Ecto neural progenitor cell (in vitro differentiated cells): ENCODE measurements around the gene ABHD17A.

Experiments
- DNase-seq: peaks from one replicate; pipeline ENCODE4 v3.0.0-alpha.2; 2018; ENCODE audit warnings: low spot score

ABHD17A gene

GRCh38 chr19:1885398-1886119 is at the start of gene ABHD17A:
Gene ABHD17A (minus strand): TSS chr19:1885496. CDS start chr19:1881566, 3,930 bp downstream.
- DNase-seq = peak; percentile 95

- DNase-seq = no peak
These were observed 48.6 kb upstream of the ABHD17A start for GRCh38 chr19:1933942-1934341.

DNA sequence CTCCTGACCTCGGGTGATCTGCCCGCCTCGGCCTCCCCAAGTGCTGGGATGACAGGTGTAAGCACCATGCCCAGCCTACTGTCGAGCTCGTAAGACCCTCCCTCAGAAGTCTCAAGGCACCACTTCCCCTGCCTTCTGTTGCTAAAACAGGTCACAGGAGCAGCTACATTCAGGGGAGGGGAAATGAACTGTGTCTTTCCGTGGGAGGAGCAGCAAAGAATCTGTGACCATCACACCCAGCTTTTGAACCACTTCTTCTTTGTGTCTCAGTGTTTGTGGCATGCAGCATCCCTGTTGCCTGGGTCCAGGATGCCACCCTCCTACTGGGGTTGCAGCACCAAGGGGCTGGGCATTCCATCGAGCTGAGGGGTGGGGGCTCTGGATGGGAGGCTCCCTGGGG is 47.9 kb upstream of the ABHD17A start:
- DNase-seq = no peak

DNA sequence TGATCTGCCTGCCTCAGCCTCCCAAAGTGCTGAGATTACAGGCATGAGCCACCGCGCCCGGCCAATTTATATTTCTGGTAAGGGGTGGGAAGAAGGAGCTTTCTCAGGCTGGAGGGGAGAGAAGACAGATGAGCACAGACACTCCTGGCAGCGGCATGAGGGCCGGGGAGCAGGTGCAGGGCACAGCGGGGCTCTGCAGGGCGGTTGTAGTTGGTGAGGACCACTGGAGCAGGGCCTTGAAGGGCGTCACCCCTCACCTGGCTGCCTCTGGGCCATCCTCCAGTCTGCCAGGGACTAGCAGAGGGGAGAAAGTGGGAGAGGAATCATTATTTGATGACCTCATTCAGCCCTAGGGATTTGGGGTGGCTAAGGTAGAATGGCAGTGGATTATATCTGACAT is 47.1 kb upstream of the ABHD17A start:
- no peak for DNase-seq

DNA sequence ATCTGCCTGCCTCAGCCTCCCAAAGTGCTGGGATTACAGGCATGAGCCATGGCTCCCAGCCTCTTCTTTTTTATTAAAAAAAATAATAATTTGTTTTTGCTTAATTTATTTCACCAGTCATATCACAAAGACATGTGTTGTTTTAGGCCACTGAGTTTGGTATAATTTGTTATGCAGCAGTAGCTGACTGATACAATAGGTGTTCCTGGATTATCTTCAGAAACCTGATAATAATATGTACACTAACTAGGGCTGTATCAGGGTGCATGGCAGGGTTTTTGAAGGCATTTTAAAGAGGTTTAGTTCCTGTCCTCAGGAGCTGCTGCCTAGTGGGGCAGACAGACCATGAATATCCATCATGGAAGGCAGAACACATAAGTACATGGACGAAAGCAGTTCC is 46.1 kb upstream of the ABHD17A start:
- no peak for DNase-seq

- DNase-seq = peak; percentile 89
These were observed 43.9 kb upstream of the ABHD17A start for GRCh38 chr19:1929021-1929742.

- DNase-seq = no peak
These were observed 40.2 kb upstream of the ABHD17A start for GRCh38 chr19:1925544-1925943.

- DNase-seq = no peak
These were observed 39.1 kb upstream of the ABHD17A start for GRCh38 chr19:1924320-1924961.

DNA sequence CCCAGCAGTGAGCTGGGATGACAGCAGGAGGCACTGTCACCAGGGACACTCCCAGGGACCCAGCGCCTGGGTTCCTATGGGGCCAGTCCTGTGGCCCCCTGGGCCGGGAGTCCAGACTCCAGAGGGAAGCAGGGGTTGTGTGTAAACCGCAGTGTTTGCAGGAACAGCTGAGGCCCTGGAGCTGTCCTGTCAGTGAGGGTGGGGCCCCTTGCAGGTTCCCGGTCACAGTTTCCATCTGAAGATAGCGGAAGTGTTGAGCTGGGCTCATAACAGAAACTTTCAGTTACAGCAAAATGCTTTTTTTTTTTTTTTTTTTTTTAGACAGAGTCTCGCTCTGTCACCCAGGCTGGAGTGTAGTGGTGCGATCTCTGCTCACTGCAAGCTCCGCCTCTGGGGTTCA is 38.0 kb upstream of the ABHD17A start:
- no peak for DNase-seq

GRCh38 chr19:1922803-1923202 is 37.5 kb upstream of the ABHD17A start:
- DNase-seq = no peak

GRCh38 chr19:1921825-1922224 is 36.5 kb upstream of the ABHD17A start:
- no peak for DNase-seq

GRCh38 chr19:1921326-1921725 is 36.0 kb upstream of the ABHD17A start:
- no peak for DNase-seq

DNA sequence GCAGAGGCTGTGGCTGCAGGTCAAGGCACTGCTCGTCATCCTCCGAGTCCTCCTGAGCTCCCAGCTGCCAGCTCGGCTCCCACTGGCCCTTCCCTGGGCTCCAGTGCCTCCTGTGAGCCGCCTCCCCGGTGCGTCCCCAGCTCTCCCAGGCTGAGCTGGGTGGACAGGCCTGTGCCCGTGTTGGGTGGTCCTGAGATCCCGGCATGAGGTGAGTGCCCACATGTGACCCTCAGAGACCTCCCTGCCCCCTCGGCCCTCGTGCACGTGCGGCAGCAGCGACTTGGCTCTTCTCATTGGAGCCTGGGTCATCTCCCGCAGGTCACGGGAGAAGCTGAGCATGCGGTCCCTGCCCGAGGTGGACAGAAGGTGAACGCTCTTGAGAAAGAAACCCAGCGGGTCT is 35.3 kb upstream of the ABHD17A start:
- DNase-seq = no peak

DNA sequence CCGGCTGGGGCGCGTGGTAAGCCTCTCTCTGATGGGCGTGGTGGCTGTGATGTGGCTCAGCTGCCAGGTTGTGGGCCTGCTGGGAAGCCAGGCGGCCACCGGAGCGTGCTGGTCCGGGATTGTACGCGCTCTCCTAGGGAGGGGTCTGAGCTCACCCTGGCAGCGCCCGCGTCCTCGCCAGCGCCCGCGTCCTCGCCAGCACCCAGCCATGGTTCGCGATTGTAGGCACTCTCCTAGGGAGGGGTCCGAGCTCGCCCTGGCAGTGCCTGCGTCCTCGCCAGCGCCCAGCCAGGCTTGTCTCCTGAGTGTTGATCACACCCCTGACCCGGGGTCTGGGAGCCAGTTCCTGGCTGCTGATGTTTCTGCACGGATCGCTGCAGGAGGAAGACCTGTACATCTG is 33.7 kb upstream of the ABHD17A start:
- DNase-seq = no peak

GRCh38 chr19:1917926-1918325 is 32.6 kb upstream of the ABHD17A start:
- no peak for DNase-seq

- DNase-seq = no peak
These were observed 31.9 kb upstream of the ABHD17A start for GRCh38 chr19:1917146-1917545.

- DNase-seq = no peak
These were observed 29.6 kb upstream of the ABHD17A start for GRCh38 chr19:1914826-1915341.

- no peak for DNase-seq
These were observed 28.7 kb upstream of the ABHD17A start for GRCh38 chr19:1913781-1914577.

GRCh38 chr19:1912760-1913505 is 27.6 kb upstream of the ABHD17A start:
- DNase-seq = no peak

DNA sequence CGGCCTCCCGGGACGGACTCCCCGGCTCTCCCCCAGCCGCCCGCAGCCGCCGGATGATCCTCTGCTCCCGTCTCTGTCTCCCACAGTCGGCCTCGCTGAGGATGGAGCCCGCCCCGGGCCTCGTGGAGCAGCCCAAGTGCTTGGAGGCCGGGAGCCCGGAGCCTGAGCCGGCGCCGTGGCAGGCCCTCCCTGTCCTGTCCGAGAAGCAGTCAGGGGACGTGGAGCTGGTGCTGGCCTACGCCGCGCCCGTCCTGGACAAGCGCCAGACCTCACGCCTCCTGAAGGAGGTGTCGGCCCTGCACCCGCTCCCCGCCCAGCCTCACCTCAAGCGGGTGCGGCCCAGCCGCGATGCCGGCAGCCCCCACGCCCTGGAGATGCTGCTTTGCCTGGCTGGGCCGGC is 26.7 kb upstream of the ABHD17A start:
- no peak for DNase-seq

DNA sequence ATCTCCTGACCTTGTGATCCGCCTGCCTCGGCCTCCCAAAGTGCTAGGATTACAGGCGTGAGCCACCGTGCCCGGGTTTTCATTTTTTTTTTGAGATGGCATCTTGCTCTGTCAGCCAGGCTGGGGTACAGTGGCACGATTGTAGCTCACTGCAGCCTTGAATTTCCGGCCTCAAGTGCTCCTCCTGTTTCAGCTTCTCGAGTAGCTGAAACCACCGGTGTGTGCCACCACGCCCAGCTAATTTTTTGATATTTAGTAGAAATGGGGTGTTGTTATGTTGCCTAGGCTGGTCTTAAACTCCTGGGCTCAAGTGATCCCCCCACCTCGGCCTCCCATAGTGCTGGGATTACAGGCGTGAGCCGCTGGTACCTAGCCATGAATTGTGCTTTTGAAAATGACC is 25.8 kb upstream of the ABHD17A start:
- DNase-seq = no peak
